Measurements from ENCODE around the gene PCAT7. TPM values are rescaled to one million over a fixed set of nuclear protein-coding genes. Genes with fewer than 3 reads are reported as not detected.
"Not testable (repeated sequence)": the region's sequence is repeated elsewhere in the genome, so short reads cannot be mapped to it uniquely, and the experiment has no call there.

Gene PCAT7
- total and polyA plus RNA-seq, 4 donors: 0.18 to 0.29 (median 0.28) TPM; not detected in 1

GRCh38 chr9:94553029-94553938, 1.6 kb upstream of the PCAT7 start:
- intact Hi-C loops (cut with DNase I): no loop called here
- no peaks in the 10 kb centered on the region for H3K9me3 ChIP-seq (ENCODE audit: control insufficient read depth, low read length)
- no peaks in the 10 kb centered on the region for H3K4me1 ChIP-seq (ENCODE audit: control insufficient read depth in 1 of 2, insufficient read depth in 2 of 2, low read length in 2 of 2)
- H3K27me3 ChIP-seq (ENCODE audit: control insufficient read depth in 1 of 2, insufficient read depth in 2 of 2, low read length in 1 of 2): no peaks in the 10 kb centered on the region
- no peak for ATAC-seq (ENCODE audit: low FRiP score)
- H3K27ac ChIP-seq (ENCODE audit: low read depth in 1 of 2, low read length in 2 of 2): no peak overlapping the region
- no peaks in the 10 kb centered on the region for H3K36me3 ChIP-seq (ENCODE audit: control insufficient read depth in 1 of 2, insufficient read depth in 2 of 2, low read length in 1 of 2)
- H3K4me3 ChIP-seq (ENCODE audit: low read length in 2 of 2): no peak overlapping the region
- DNase-seq: no peak
- WGBS, 2 donors: 90 to 91% methylated on average over 25 to 29 of the region's 29 CpGs

- 86 to 88% methylated on average over 14 to 16 of the region's 16 CpGs for WGBS, 2 donors
- no peak overlapping the region for H3K4me3 ChIP-seq (ENCODE audit: low read length in 2 of 2)
These were observed 825 bp upstream of the PCAT7 start for GRCh38 chr9:94554078-94554438.

GRCh38 chr9:94557376-94557775, 2.5 kb downstream of the PCAT7 start:
- Histone ChIP-seq H3K4me1 (ENCODE audit: control insufficient read depth in 1 of 2, insufficient read depth in 2 of 2, low read length in 2 of 2) (no peaks in the 10 kb centered on the region), H3K27me3 (ENCODE audit: control insufficient read depth in 1 of 2, insufficient read depth in 2 of 2, low read length in 1 of 2) (no peaks in the 10 kb centered on the region), H3K36me3 (ENCODE audit: control insufficient read depth in 1 of 2, insufficient read depth in 2 of 2, low read length in 1 of 2) (no peaks in the 10 kb centered on the region), H3K27ac (ENCODE audit: low read depth in 1 of 2, low read length in 2 of 2) (no peak overlapping the region), H3K9me3 (ENCODE audit: control insufficient read depth, low read length) (no peaks in the 10 kb centered on the region), H3K4me3 (ENCODE audit: low read length in 2 of 2) (no peak overlapping the region)
- WGBS, 2 donors: 90 to 93% methylated on average over 4 of the region's 4 CpGs
- intact Hi-C loops (cut with DNase I): no loop called here
- ATAC-seq (ENCODE audit: low FRiP score) (no peak), DNase-seq (no peak)

More at GRCh38 chr9:94554078-94554438, 825 bp upstream of the PCAT7 start:
- ATAC-seq (ENCODE audit: low FRiP score): no peak
- Histone ChIP-seq H3K36me3 (ENCODE audit: control insufficient read depth in 1 of 2, insufficient read depth in 2 of 2, low read length in 1 of 2) (no peaks in the 10 kb centered on the region), H3K27me3 (ENCODE audit: control insufficient read depth in 1 of 2, insufficient read depth in 2 of 2, low read length in 1 of 2) (no peaks in the 10 kb centered on the region), H3K9me3 (ENCODE audit: control insufficient read depth, low read length) (no peaks in the 10 kb centered on the region), H3K27ac (ENCODE audit: low read depth in 1 of 2, low read length in 2 of 2) (no peak overlapping the region), H3K4me1 (ENCODE audit: control insufficient read depth in 1 of 2, insufficient read depth in 2 of 2, low read length in 2 of 2) (no peaks in the 10 kb centered on the region)
- intact Hi-C loops (cut with DNase I): no loop called here
- no peak for DNase-seq

GRCh38 chr9:94560237-94560636, 5.4 kb downstream of the PCAT7 start:
- Histone ChIP-seq H3K4me1 (ENCODE audit: control insufficient read depth in 1 of 2, insufficient read depth in 2 of 2, low read length in 2 of 2) (no peaks in the 10 kb centered on the region), H3K27me3 (ENCODE audit: control insufficient read depth in 1 of 2, insufficient read depth in 2 of 2, low read length in 1 of 2) (no peaks in the 10 kb centered on the region), H3K9me3 (ENCODE audit: control insufficient read depth, low read length) (no peaks in the 10 kb centered on the region), H3K27ac (ENCODE audit: low read depth in 1 of 2, low read length in 2 of 2) (no peak overlapping the region), H3K4me3 (ENCODE audit: low read length in 2 of 2) (no peak overlapping the region), H3K36me3 (ENCODE audit: control insufficient read depth in 1 of 2, insufficient read depth in 2 of 2, low read length in 1 of 2) (no peaks in the 10 kb centered on the region)
- intact Hi-C loops (cut with DNase I): no loop called here
- no peak for DNase-seq
- no peak for ATAC-seq (ENCODE audit: low FRiP score)
- WGBS, 2 donors: 93 to 96% methylated on average over 6 of the region's 6 CpGs

- DNase-seq (no peak), ATAC-seq (ENCODE audit: low FRiP score) (no peak)
- intact Hi-C loops (cut with DNase I): no loop called here
- Histone ChIP-seq H3K9me3 (ENCODE audit: control insufficient read depth, low read length) (no peaks in the 10 kb centered on the region), H3K36me3 (ENCODE audit: control insufficient read depth in 1 of 2, insufficient read depth in 2 of 2, low read length in 1 of 2) (no peaks in the 10 kb centered on the region), H3K4me1 (ENCODE audit: control insufficient read depth in 1 of 2, insufficient read depth in 2 of 2, low read length in 2 of 2) (no peaks in the 10 kb centered on the region), H3K27ac (ENCODE audit: low read depth in 1 of 2, low read length in 2 of 2) (no peak overlapping the region), H3K4me3 (ENCODE audit: low read length in 2 of 2) (no peak overlapping the region), H3K27me3 (ENCODE audit: control insufficient read depth in 1 of 2, insufficient read depth in 2 of 2, low read length in 1 of 2) (no peaks in the 10 kb centered on the region)
- WGBS, 2 donors: 88 to 93% methylated on average over 2 of the region's 2 CpGs
These were observed 8.7 kb downstream of the PCAT7 start for GRCh38 chr9:94563548-94563947.

GRCh38 chr9:94564279-94564678, 9.4 kb downstream of the PCAT7 start:
- H3K4me3 ChIP-seq (ENCODE audit: low read length in 2 of 2); H3K27me3 ChIP-seq (ENCODE audit: control insufficient read depth in 1 of 2, insufficient read depth in 2 of 2, low read length in 1 of 2); H3K9me3 ChIP-seq (ENCODE audit: control insufficient read depth, low read length); intact Hi-C loops (cut with DNase I); H3K27ac ChIP-seq (ENCODE audit: low read depth in 1 of 2, low read length in 2 of 2); H3K4me1 ChIP-seq (ENCODE audit: control insufficient read depth in 1 of 2, insufficient read depth in 2 of 2, low read length in 2 of 2); DNase-seq; H3K36me3 ChIP-seq (ENCODE audit: control insufficient read depth in 1 of 2, insufficient read depth in 2 of 2, low read length in 1 of 2); ATAC-seq (ENCODE audit: low FRiP score): not testable (repeated sequence)
- 71 to 76% methylated on average over 3 of the region's 3 CpGs for WGBS, 2 donors

GRCh38 chr9:94566550-94566949, 11.7 kb downstream of the PCAT7 start:
- intact Hi-C loops (cut with DNase I): no loop called here
- no peak for DNase-seq
- ATAC-seq (ENCODE audit: low FRiP score): no peak
- Histone ChIP-seq H3K36me3 (ENCODE audit: control insufficient read depth in 1 of 2, insufficient read depth in 2 of 2, low read length in 1 of 2) (no peaks in the 10 kb centered on the region), H3K27me3 (ENCODE audit: control insufficient read depth in 1 of 2, insufficient read depth in 2 of 2, low read length in 1 of 2) (no peaks in the 10 kb centered on the region), H3K4me3 (ENCODE audit: low read length in 2 of 2) (no peak overlapping the region), H3K27ac (ENCODE audit: low read depth in 1 of 2, low read length in 2 of 2) (no peak overlapping the region), H3K4me1 (ENCODE audit: control insufficient read depth in 1 of 2, insufficient read depth in 2 of 2, low read length in 2 of 2) (no peaks in the 10 kb centered on the region), H3K9me3 (ENCODE audit: control insufficient read depth, low read length) (no peaks in the 10 kb centered on the region)

GRCh38 chr9:94567271-94567670, 12.4 kb downstream of the PCAT7 start:
- Histone ChIP-seq H3K4me3 (ENCODE audit: low read length in 2 of 2) (no peak overlapping the region), H3K27ac (ENCODE audit: low read depth in 1 of 2, low read length in 2 of 2) (no peak overlapping the region), H3K4me1 (ENCODE audit: control insufficient read depth in 1 of 2, insufficient read depth in 2 of 2, low read length in 2 of 2) (no peaks in the 10 kb centered on the region), H3K9me3 (ENCODE audit: control insufficient read depth, low read length) (no peaks in the 10 kb centered on the region), H3K27me3 (ENCODE audit: control insufficient read depth in 1 of 2, insufficient read depth in 2 of 2, low read length in 1 of 2) (no peaks in the 10 kb centered on the region), H3K36me3 (ENCODE audit: control insufficient read depth in 1 of 2, insufficient read depth in 2 of 2, low read length in 1 of 2) (no peaks in the 10 kb centered on the region)
- intact Hi-C loops (cut with DNase I): no loop called here
- no peak for ATAC-seq (ENCODE audit: low FRiP score)
- no peak for DNase-seq
- 67 to 80% methylated on average over 2 of the region's 2 CpGs for WGBS, 2 donors

- DNase-seq: no peak
- Histone ChIP-seq H3K36me3 (ENCODE audit: control insufficient read depth in 1 of 2, insufficient read depth in 2 of 2, low read length in 1 of 2) (no peaks in the 10 kb centered on the region), H3K4me1 (ENCODE audit: control insufficient read depth in 1 of 2, insufficient read depth in 2 of 2, low read length in 2 of 2) (no peaks in the 10 kb centered on the region), H3K27ac (ENCODE audit: low read depth in 1 of 2, low read length in 2 of 2) (no peak overlapping the region), H3K9me3 (ENCODE audit: control insufficient read depth, low read length) (no peaks in the 10 kb centered on the region), H3K27me3 (ENCODE audit: control insufficient read depth in 1 of 2, insufficient read depth in 2 of 2, low read length in 1 of 2) (no peaks in the 10 kb centered on the region), H3K4me3 (ENCODE audit: low read length in 2 of 2) (no peak overlapping the region)
- no peak for ATAC-seq (ENCODE audit: low FRiP score)
- intact Hi-C loops (cut with DNase I): no loop called here
- WGBS, 2 donors: 66 to 75% methylated on average over 3 of the region's 3 CpGs
These were observed 13.5 kb downstream of the PCAT7 start for GRCh38 chr9:94568250-94568889.

Measured in aorta (tissue), 5 donors.